GM12891 (cell line): ENCODE results near the gene MTCL1.

Experiments used
- DNase-seq: peaks from one replicate; pipeline ENCODE4 v3.0.0; 2011; ENCODE audit warnings: low spot score; ENCODE audit not compliant: insufficient read length
- FAIRE-seq: peaks from 2 replicates; lab custom pipeline; 2011; peaks lifted over from hg19 to GRCh38; lab: Jason Lieb, UNC
- PAX5 ChIP-seq: IDR thresholded peaks from 2 replicates; pipeline ENCODE4 v1.6.1; 2011; ENCODE audit warnings: low read length, moderate library complexity, mild to moderate bottlenecking; ENCODE audit not compliant: insufficient read depth, severe bottlenecking
- POLR2A ChIP-seq: IDR thresholded peaks from 2 replicates; pipeline ENCODE4 v1.6.1; 2011; ENCODE audit warnings: low read depth, low read length, control low read depth
- POLR2AphosphoS5 ChIP-seq: IDR thresholded peaks from 2 replicates; pipeline ENCODE4 v1.6.1; 2011; ENCODE audit warnings: low read depth, low read length, control low read depth
- POU2F2 ChIP-seq: IDR thresholded peaks from 2 replicates; pipeline ENCODE4 v1.6.1; 2011; ENCODE audit warnings: low read depth, mild to moderate bottlenecking, control low read depth, low read length, moderate library complexity
- SPI1 ChIP-seq: IDR thresholded peaks from 2 replicates; pipeline ENCODE4 v1.6.1; 2011; ENCODE audit warnings: low read depth, low read length, control low read depth
- TAF1 ChIP-seq: IDR thresholded peaks from 2 replicates; pipeline ENCODE4 v1.6.1; 2011; ENCODE audit warnings: low read depth, low read length, control low read depth

MTCL1 gene

GRCh38 chr18:8699126-8699525 is 6.2 kb upstream of the MTCL1 start:
- TF ChIP-seq TAF1: no peak
- no peak for TF ChIP-seq PAX5
- TF ChIP-seq POLR2AphosphoS5: no peak
- no peak for TF ChIP-seq POLR2A
- no peak for TF ChIP-seq POU2F2
- TF ChIP-seq SPI1: no peak
- DNase-seq (no peak), FAIRE-seq (no peak)

GRCh38 chr18:8699948-8700347 is 5.4 kb upstream of the MTCL1 start:
- FAIRE-seq: no peak
- DNase-seq: no peak
- TF ChIP-seq PAX5 (no peak), TAF1 (no peak), POU2F2 (no peak), SPI1 (no peak), POLR2AphosphoS5 (no peak), POLR2A (no peak)

- FAIRE-seq: no peak
These were observed 3.7 kb upstream of the MTCL1 start for GRCh38 chr18:8701546-8702118.

GRCh38 chr18:8702668-8703067 is 2.7 kb upstream of the MTCL1 start:
- DNase-seq: no peak
- TF ChIP-seq TAF1: no peak
- no peak for TF ChIP-seq POLR2A
- no peak for TF ChIP-seq SPI1
- TF ChIP-seq POU2F2: no peak
- TF ChIP-seq PAX5: no peak
- TF ChIP-seq POLR2AphosphoS5: no peak
- no peak for FAIRE-seq

More at GRCh38 chr18:8701546-8702118, 3.7 kb upstream of the MTCL1 start:
- no peak for DNase-seq
- TF ChIP-seq POLR2AphosphoS5 (no peak), POLR2A (no peak), PAX5 (no peak), POU2F2 (no peak)

GRCh38 chr18:8703092-8703709 is 2.2 kb upstream of the MTCL1 start:
- no peak for DNase-seq
- FAIRE-seq: no peak
- TF ChIP-seq PAX5: no peak
- no peak for TF ChIP-seq SPI1
- no peak for TF ChIP-seq TAF1
- TF ChIP-seq POLR2AphosphoS5: no peak

GRCh38 chr18:8703781-8704301 is 1.5 kb upstream of the MTCL1 start:
- TF ChIP-seq POU2F2 (no peak), TAF1 (no peak), POLR2AphosphoS5 (no peak), PAX5 (no peak)
- no peak for FAIRE-seq
- no peak for DNase-seq

GRCh38 chr18:8704361-8705237 is 757 bp upstream of the MTCL1 start:
- DNase-seq: peak; percentile 97
- FAIRE-seq: peak; percentile 80
- no peak for TF ChIP-seq POLR2AphosphoS5
- TF ChIP-seq PAX5: no peak
- no peak for TF ChIP-seq POU2F2

GRCh38 chr18:8705961-8706790 is 820 bp downstream of the MTCL1 start:
- no peak for TF ChIP-seq SPI1
- DNase-seq (peak; percentile 37), FAIRE-seq (no peak)
